BLaER1 treated with 17β-estradiol and CSF1 and Interleukin-3, amounts not matched to agents 10 nM and 100 nM (cell line): ENCODE measurements around the gene TRPM3.

Source experiments
- H3K27ac ChIP-seq, 11 experiments: shearing (Covaris generic); formaldehyde crosslinking; 2 replicates each; pipeline ENCODE4 v1.8.1; 2022
- H3K27me3 ChIP-seq, 11 experiments: shearing (Covaris generic); formaldehyde crosslinking; 2 replicates each; pipeline ENCODE4 v1.8.1; 2022
- H3K36me3 ChIP-seq, 11 experiments: shearing (Covaris generic); formaldehyde crosslinking; 2 replicates each; pipeline ENCODE4 v1.8.1; 2022
- H3K4me1 ChIP-seq, 10 experiments: shearing (Covaris generic); formaldehyde crosslinking; 2 replicates each; pipeline ENCODE4 v1.8.1; 2022
- H3K4me2 ChIP-seq, 11 experiments: shearing (Covaris generic); formaldehyde crosslinking; 2 replicates each; pipeline ENCODE4 v1.8.1; 2022
- H3K4me3 ChIP-seq, 10 experiments: shearing (Covaris generic); formaldehyde crosslinking; 2 replicates each; pipeline ENCODE4 v1.8.1; 2022
- H3K9ac ChIP-seq, 11 experiments: shearing (Covaris generic); formaldehyde crosslinking; 2 replicates each; pipeline ENCODE4 v1.8.1; 2022
- H3K9me3 ChIP-seq, 11 experiments: shearing (Covaris generic); formaldehyde crosslinking; replicated peaks in 1 of 11; 2 replicates each; pipeline ENCODE4 v1.8.1; 2022
- H4K20me1 ChIP-seq, 11 experiments: shearing (Covaris generic); formaldehyde crosslinking; 2 replicates each; pipeline ENCODE4 v1.8.1; 2022
- Cebpa-rat ChIP-seq, 11 experiments: shearing (Covaris generic); IDR thresholded peaks; 2 replicates each; pipeline ENCODE4 v1.8.1; 2022

The TRPM3 gene

GRCh38 chr9:70485273-70485858, 636.1 kb downstream of the TRPM3 start:
- no peak for TF ChIP-seq Cebpa-rat (IDR thresholded peaks at IDR 0.05)
- no peaks in the 10 kb centered on the region for H3K9me3 ChIP-seq
- H3K4me3 ChIP-seq: no peak overlapping the region
- peaks cover 0 to 44% (median 5%) of the 10 kb centered on the region in 10 experiments; a peak in 10 of 20 replicates for H3K4me1 ChIP-seq
- peak overlapping the region in 5 of 11 experiments; percentile 47 to 84 (median 76); a peak in 10 of 22 replicates for H3K4me2 ChIP-seq
- H3K9ac ChIP-seq: peak overlapping the region in 2 of 11 experiments; percentile 28 to 33; a peak in 4 of 22 replicates
- H3K27me3 ChIP-seq: no peaks in the 10 kb centered on the region
- H3K36me3 ChIP-seq: no peaks in the 10 kb centered on the region
- H4K20me1 ChIP-seq: no peaks in the 10 kb centered on the region
- H3K27ac ChIP-seq: peak overlapping the region in 6 of 11 experiments; percentile 15 to 46 (median 30); a peak in 8 of 22 replicates

GRCh38 chr9:70484232-70485130, 636.9 kb downstream of the TRPM3 start:
- Histone ChIP-seq H4K20me1 (no peaks in the 10 kb centered on the region), H3K9me3 (no peaks in the 10 kb centered on the region), H3K36me3 (no peaks in the 10 kb centered on the region), H3K4me1 (peaks cover 0 to 43% (median 5%) of the 10 kb centered on the region in 10 experiments; a peak in 10 of 20 replicates), H3K4me3 (no peak overlapping the region), H3K4me2 (peak overlapping the region in 5 of 11 experiments; percentile 47 to 84 (median 76); a peak in 10 of 22 replicates), H3K27ac (peak overlapping the region in 3 of 11 experiments; percentile 41 to 46 (median 46); a peak in 4 of 22 replicates), H3K27me3 (no peaks in the 10 kb centered on the region), H3K9ac (peak overlapping the region in 1 of 11 experiments; percentile 33; a peak in 1 of 22 replicates)
- no peak for TF ChIP-seq Cebpa-rat (IDR thresholded peaks at IDR 0.05)

GRCh38 chr9:70481471-70481870, 640.0 kb downstream of the TRPM3 start:
- TF ChIP-seq Cebpa-rat (IDR thresholded peaks at IDR 0.05): no peak
- no peaks in the 10 kb centered on the region for H3K9me3 ChIP-seq
- peaks cover 0 to 35% (median 5%) of the 10 kb centered on the region in 10 experiments; a peak in 10 of 20 replicates for H3K4me1 ChIP-seq
- H3K4me2 ChIP-seq: no peak overlapping the region
- no peaks in the 10 kb centered on the region for H4K20me1 ChIP-seq
- no peak overlapping the region for H3K4me3 ChIP-seq
- H3K27me3 ChIP-seq: no peaks in the 10 kb centered on the region
- no peak overlapping the region for H3K27ac ChIP-seq
- H3K9ac ChIP-seq: no peak overlapping the region
- H3K36me3 ChIP-seq: no peaks in the 10 kb centered on the region

- H3K4me3 ChIP-seq: no peak overlapping the region
- no peak overlapping the region for H3K9ac ChIP-seq
- H3K9me3 ChIP-seq: no peaks in the 10 kb centered on the region
- H4K20me1 ChIP-seq: no peaks in the 10 kb centered on the region
- H3K4me1 ChIP-seq: peaks cover 0 to 25% (median 4%) of the 10 kb centered on the region in 10 experiments; a peak in 10 of 20 replicates
- TF ChIP-seq Cebpa-rat (IDR thresholded peaks at IDR 0.05): no peak
- no peak overlapping the region for H3K4me2 ChIP-seq
- H3K36me3 ChIP-seq: no peaks in the 10 kb centered on the region
- H3K27ac ChIP-seq: no peak overlapping the region
- H3K27me3 ChIP-seq: no peaks in the 10 kb centered on the region
These were observed 640.9 kb downstream of the TRPM3 start for GRCh38 chr9:70480405-70480980.

- peaks cover 0 to 19% (median 1%) of the 10 kb centered on the region in 10 experiments; a peak in 10 of 20 replicates for H3K4me1 ChIP-seq
- no peak overlapping the region for H3K4me3 ChIP-seq
- no peak overlapping the region for H3K9ac ChIP-seq
- TF ChIP-seq Cebpa-rat (IDR thresholded peaks at IDR 0.05): no peak
- H3K4me2 ChIP-seq: no peak overlapping the region
- no peak overlapping the region for H3K27ac ChIP-seq
- no peaks in the 10 kb centered on the region for H3K9me3 ChIP-seq
- H4K20me1 ChIP-seq: no peaks in the 10 kb centered on the region
- H3K27me3 ChIP-seq: no peaks in the 10 kb centered on the region
- no peaks in the 10 kb centered on the region for H3K36me3 ChIP-seq
These were observed 641.5 kb downstream of the TRPM3 start for GRCh38 chr9:70479880-70480291.
